ENCODE results near the gene ADAMTS8.

- TF ChIP-seq CTCF (optimal IDR thresholded peaks at IDR 0.05 in 1 of 3, IDR thresholded peaks at IDR 0.05 in 1 of 3, conservative IDR thresholded peaks at IDR 0.05 in 1 of 3; ENCODE audit: extremely low read depth in 1 of 3, insufficient read depth in 2 of 3, low read length in 3 of 3) (no peak), EZH2 (IDR thresholded peaks at IDR 0.05; ENCODE audit: low read length) (no peak)
These were observed 17.2 kb downstream of the ADAMTS8 start for GRCh38 chr11:130411223-130411622.
